HCT116 (cell line): ENCODE measurements around the gene BST2. TPM values are rescaled to one million over a fixed set of nuclear protein-coding genes. Genes with fewer than 3 reads are reported as not detected.

ENCODE experiments used
- ATAC-seq: fragments of 200-7000 bp; cut with Tn5 transposase; 2 replicates; pipeline ENCODE4 v1.9.1; 2020; ENCODE audit warnings: mild to moderate bottlenecking, moderate library complexity
- BruUV-seq: library from RNA; stranded (reverse); fragments of 400-500 nt; replicated peaks from 2 replicates; lab custom pipeline; 2021; lab: Mats Ljungman, UMichigan
- CTCF ChIA-PET: fragments of 300-600 bp; sonication (Branson Sonifier 250); formaldehyde crosslinking; loops from one replicate; lab custom pipeline; 2021; ENCODE audit warnings: antibody characterized with exemption; lab: Charles Lee
- POLR2A ChIA-PET: fragments of 300-600, 350-600 bp; sonication (Branson Sonifier 250); formaldehyde crosslinking; loops from one replicate; lab custom pipeline; 2021; ENCODE audit warnings: antibody characterized with exemption; lab: Charles Lee
- RAD21 ChIA-PET, 2 experiments: fragments of 300-600 bp; sonication (Branson Sonifier 250); formaldehyde crosslinking; loops; one replicate each; lab custom pipeline; 2023; ENCODE audit warnings: low total read pairs in 2 of 2; ENCODE audit not compliant: uncharacterized antibody in 2 of 2, unreplicated experiment in 2 of 2, low non-redundant PET in 1 of 2; lab: Charles Lee
- DNase-seq: peaks from one replicate; pipeline ENCODE4 v3.0.0-alpha.2; 2010; ENCODE audit warnings: low read depth, low spot score
- H2AFZ ChIP-seq: fragments of 200-600 bp; shearing (Covaris generic), sonication (generic); 2 replicates; pipeline ENCODE4 v1.6.1; 2017; ENCODE audit warnings: low read depth, mixed run types, mixed read lengths, antibody characterized with exemption, low read length; ENCODE audit not compliant: poor library complexity, severe bottlenecking
- H3K27ac ChIP-seq: 2 replicates; pipeline ENCODE4 v1.5.1; 2012; ENCODE audit warnings: low read depth, low read length
- H3K27me3 ChIP-seq: fragments of 200-600 bp; sonication (generic); 2 replicates; pipeline ENCODE4 v1.6.1; 2016; ENCODE audit warnings: mixed run types, low read length, mixed read lengths; ENCODE audit not compliant: insufficient read depth
- H3K36me3 ChIP-seq, 2 experiments: fragments of 200-500 bp in 1 of 2; fragments of 200-600 bp in 1 of 2; sonication (Bioruptor generic) in 1 of 2; sonication (generic) in 1 of 2; 2 replicates each; pipeline versions ENCODE4 v1.5.1 to v1.6.1; 2014 to 2016; ENCODE audit warnings: low read length in 2 of 2, inconsistent platforms in 1 of 2, mixed read lengths in 1 of 2, mixed run types in 1 of 2; ENCODE audit not compliant: insufficient read depth in 2 of 2, control insufficient read depth in 1 of 2
- H3K4me1 ChIP-seq, 2 experiments: fragments of 200-600 bp in 1 of 2; sonication (generic) in 1 of 2; 2 replicates each; pipeline versions ENCODE4 v1.5.1 to v1.6.1; 2012 to 2017; ENCODE audit warnings: low read length in 2 of 2, inconsistent platforms in 1 of 2, mild to moderate bottlenecking in 1 of 2, mixed read lengths in 1 of 2, mixed run types in 1 of 2, moderate library complexity in 1 of 2; ENCODE audit not compliant: insufficient read depth in 2 of 2, control insufficient read depth in 1 of 2
- H3K4me2 ChIP-seq: fragments of 200-600 bp; sonication (generic); 2 replicates; pipeline ENCODE4 v1.6.1; 2017; ENCODE audit warnings: mixed run types, low read length, mixed read lengths
- H3K4me3 ChIP-seq, 2 experiments: fragments of 200-600 bp in 1 of 2; sonication (generic) in 1 of 2; replicated peaks in 1 of 2; 2 replicates each; pipeline ENCODE4 v1.5.1; 2011 to 2016; ENCODE audit warnings: low read length in 2 of 2, control low read depth in 1 of 2, low read depth in 1 of 2, mild to moderate bottlenecking in 1 of 2, mixed read lengths in 1 of 2, mixed run types in 1 of 2
- H3K79me2 ChIP-seq: fragments of 200-600 bp; sonication (generic); 2 replicates; pipeline ENCODE4 v1.6.1; 2017; ENCODE audit warnings: mild to moderate bottlenecking, mixed run types, low read length, moderate library complexity, mixed read lengths; ENCODE audit not compliant: insufficient read depth
- H3K9ac ChIP-seq: fragments of 200-600 bp; sonication (generic); 2 replicates; pipeline ENCODE4 v1.6.1; 2016; ENCODE audit warnings: low read length, mixed read lengths
- H3K9me2 ChIP-seq: fragments of 200-600 bp; sonication (generic), shearing (Covaris generic); 2 replicates; pipeline ENCODE4 v1.6.1; 2017; ENCODE audit warnings: mixed run types, mild to moderate bottlenecking, moderate library complexity; ENCODE audit not compliant: insufficient read depth
- H3K9me3 ChIP-seq, 2 experiments: fragments of 200-500 bp in 1 of 2; fragments of 200-600 bp in 1 of 2; sonication (Bioruptor generic) in 1 of 2; sonication (generic) in 1 of 2; 2 replicates each; pipeline ENCODE4 v1.6.1; 2014 to 2017; ENCODE audit warnings: low read length in 2 of 2, mixed read lengths in 2 of 2, inconsistent platforms in 1 of 2, low read depth in 1 of 2, mild to moderate bottlenecking in 1 of 2, mixed run types in 1 of 2, moderate library complexity in 1 of 2; ENCODE audit not compliant: control insufficient read depth in 1 of 2, insufficient read depth in 1 of 2
- H4K20me1 ChIP-seq: fragments of 200-600 bp; sonication (generic), shearing (Covaris generic); 2 replicates; pipeline ENCODE4 v1.6.1; 2017; ENCODE audit warnings: mixed run types, mild to moderate bottlenecking, moderate library complexity; ENCODE audit not compliant: insufficient read depth
- ATF3 ChIP-seq: IDR thresholded peaks from 2 replicates; pipeline ENCODE4 v1.6.1; 2012
- CEBPB ChIP-seq: IDR thresholded peaks from 2 replicates; pipeline ENCODE4 v1.6.1; 2012; ENCODE audit warnings: low read depth
- ELF1 ChIP-seq: IDR thresholded peaks from 2 replicates; pipeline ENCODE4 v1.6.1; 2012; ENCODE audit warnings: low read depth, borderline replicate concordance
- EZH2 ChIP-seq: fragments of 200-600 bp; sonication (generic); IDR thresholded peaks from 2 replicates; pipeline ENCODE4 v1.6.1; 2017; ENCODE audit warnings: antibody characterized with exemption, mixed run types
- RAD21 ChIP-seq: IDR thresholded peaks from 2 replicates; pipeline ENCODE4 v1.6.1; 2012; ENCODE audit warnings: low read depth, mild to moderate bottlenecking
- SIN3A ChIP-seq: IDR thresholded peaks from 2 replicates; pipeline ENCODE4 v1.6.1; 2012; ENCODE audit warnings: low read depth
- ZFX ChIP-seq: fragments of 450-650 bp; IDR thresholded peaks from 2 replicates; pipeline ENCODE4 v1.6.1; 2017
- intact Hi-C: fragments of 100-400 bp; cut with micrococcal nuclease; formaldehyde crosslinking; loops from 2 replicates; pipeline ENCODE4 v1.10.0; 2022
- total RNA-seq: library from RNA; stranded (reverse); gene quantifications from one replicate; pipeline ENCODE4 v1.2.1, GENCODE V29; 2021; ENCODE audit not compliant: unreplicated experiment
- TF ChIP-seq, protein P1 (sequence below): IDR thresholded peaks from 2 replicates; pipeline ENCODE4 v1.6.1; 2012; ENCODE audit warnings: low read depth

Gene BST2
- total RNA-seq, 1 experiment from 2014 or later = 5.4 TPM

GRCh38 chr19:17421942-17422341 lies 16.5 kb upstream of the BST2 start:
- Histone ChIP-seq H3K36me3 (no peaks in the 10 kb centered on the region), H3K9me2 (no peaks in the 10 kb centered on the region), H3K9ac (no peak overlapping the region), H3K4me3 (no peak overlapping the region), H4K20me1 (no peaks in the 10 kb centered on the region), H2AFZ (no peak overlapping the region), H3K4me1 (peaks cover 14 to 39% of the 10 kb centered on the region in 2 experiments), H3K9me3 (no peaks in the 10 kb centered on the region), H3K4me2 (no peak overlapping the region), H3K27ac (no peak overlapping the region), H3K79me2 (peaks cover 10% of the 10 kb centered on the region; the same call in 1 of the 2 replicates), H3K27me3 (no peaks in the 10 kb centered on the region)
- intact Hi-C loops = no loop called here
- no peak for TF ChIP-seq EZH2
- no peak for TF ChIP-seq SIN3A
- TF ChIP-seq ZFX = no peak
- no peak for TF ChIP-seq RAD21
- TF ChIP-seq, protein P1, sequence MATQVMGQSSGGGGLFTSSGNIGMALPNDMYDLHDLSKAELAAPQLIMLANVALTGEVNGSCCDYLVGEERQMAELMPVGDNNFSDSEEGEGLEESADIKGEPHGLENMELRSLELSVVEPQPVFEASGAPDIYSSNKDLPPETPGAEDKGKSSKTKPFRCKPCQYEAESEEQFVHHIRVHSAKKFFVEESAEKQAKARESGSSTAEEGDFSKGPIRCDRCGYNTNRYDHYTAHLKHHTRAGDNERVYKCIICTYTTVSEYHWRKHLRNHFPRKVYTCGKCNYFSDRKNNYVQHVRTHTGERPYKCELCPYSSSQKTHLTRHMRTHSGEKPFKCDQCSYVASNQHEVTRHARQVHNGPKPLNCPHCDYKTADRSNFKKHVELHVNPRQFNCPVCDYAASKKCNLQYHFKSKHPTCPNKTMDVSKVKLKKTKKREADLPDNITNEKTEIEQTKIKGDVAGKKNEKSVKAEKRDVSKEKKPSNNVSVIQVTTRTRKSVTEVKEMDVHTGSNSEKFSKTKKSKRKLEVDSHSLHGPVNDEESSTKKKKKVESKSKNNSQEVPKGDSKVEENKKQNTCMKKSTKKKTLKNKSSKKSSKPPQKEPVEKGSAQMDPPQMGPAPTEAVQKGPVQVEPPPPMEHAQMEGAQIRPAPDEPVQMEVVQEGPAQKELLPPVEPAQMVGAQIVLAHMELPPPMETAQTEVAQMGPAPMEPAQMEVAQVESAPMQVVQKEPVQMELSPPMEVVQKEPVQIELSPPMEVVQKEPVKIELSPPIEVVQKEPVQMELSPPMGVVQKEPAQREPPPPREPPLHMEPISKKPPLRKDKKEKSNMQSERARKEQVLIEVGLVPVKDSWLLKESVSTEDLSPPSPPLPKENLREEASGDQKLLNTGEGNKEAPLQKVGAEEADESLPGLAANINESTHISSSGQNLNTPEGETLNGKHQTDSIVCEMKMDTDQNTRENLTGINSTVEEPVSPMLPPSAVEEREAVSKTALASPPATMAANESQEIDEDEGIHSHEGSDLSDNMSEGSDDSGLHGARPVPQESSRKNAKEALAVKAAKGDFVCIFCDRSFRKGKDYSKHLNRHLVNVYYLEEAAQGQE = no peak
- no peak for TF ChIP-seq ATF3
- no peak for TF ChIP-seq ELF1
- no peak for TF ChIP-seq CEBPB
- ChIA-PET CTCF (no interaction called here), POLR2A (no interaction called here), RAD21 (no interaction called here)
- ATAC-seq = no peak
- no TSS peak for BruUV-seq
- no peak for DNase-seq
